ENCODE measurements around the gene SON. TPM values are rescaled to one million over a fixed set of nuclear protein-coding genes. Genes with fewer than 3 reads are reported as not detected.
"Not testable (repeated sequence)": the region's sequence is repeated elsewhere in the genome, so short reads cannot be mapped to it uniquely, and the experiment has no call there.

The SON gene
- total RNA-seq, 1 experiment from 2014 or later: 329 TPM

- H2AFZ ChIP-seq (ENCODE audit: low read length): no peak overlapping the region
- no peak overlapping the region for H3K4me2 ChIP-seq (ENCODE audit: insufficient read depth, insufficient read length, low read length)
- H3K23me2 ChIP-seq (ENCODE audit: insufficient read length, low read depth, low read length, poor library complexity, severe bottlenecking): no peaks in the 10 kb centered on the region
- H3K56ac ChIP-seq (ENCODE audit: insufficient read length, low read depth, low read length): no peak overlapping the region
- no peaks in the 10 kb centered on the region for H3K4me1 ChIP-seq (ENCODE audit: insufficient read depth, low read length)
- H3K9ac ChIP-seq (ENCODE audit: extremely low read depth, insufficient read length, low read length): no peak overlapping the region
- H3K36me3 Mint-ChIP-seq (ENCODE audit: insufficient read depth in 1 of 3, low read depth in 3 of 3): peaks cover 6 to 33% (median 25%) of the 10 kb centered on the region in 3 experiments; a peak in 6 of 7 replicates
- H3K4me3 Mint-ChIP-seq: no peak overlapping the region
- no peak for DNase-seq
- H4K91ac ChIP-seq (ENCODE audit: insufficient read length, low read depth, low read length): no peak overlapping the region
- H3K27ac Mint-ChIP-seq: no peak overlapping the region
- H3K4ac ChIP-seq (ENCODE audit: low read depth, low read length): no peak overlapping the region
- no peaks in the 10 kb centered on the region for H3K9me3 ChIP-seq (ENCODE audit: control insufficient read depth, low read depth, low read length)
- no peak overlapping the region for H3K18ac ChIP-seq (ENCODE audit: insufficient read length, low read depth, low read length)
- no peak overlapping the region for H3K23ac ChIP-seq (ENCODE audit: insufficient read length, low read depth, low read length)
- TF ChIP-seq CTCF (conservative IDR thresholded peaks at IDR 0.05): no peak
- H2BK20ac ChIP-seq (ENCODE audit: low read depth, low read length, poor library complexity, severe bottlenecking): no peak overlapping the region
- no peaks in the 10 kb centered on the region for H3K27me3 ChIP-seq (ENCODE audit: insufficient read depth, low read length)
- H3K4me1 Mint-ChIP-seq: peaks cover 17 to 18% of the 10 kb centered on the region in 2 experiments
- no peaks in the 10 kb centered on the region; the same call in 1 of the 2 replicates for H3K27me3 Mint-ChIP-seq (ENCODE audit: low read depth)
- H4K8ac ChIP-seq (replicated peaks; ENCODE audit: insufficient read length, low read depth, low read length): no peak overlapping the region
- no peak overlapping the region for H3T11ph ChIP-seq (ENCODE audit: low read length)
- H2BK15ac ChIP-seq (ENCODE audit: low read depth, low read length): no peak overlapping the region
- H2BK120ac ChIP-seq (ENCODE audit: low read depth, low read length, poor library complexity, severe bottlenecking): no peak overlapping the region
- peaks cover 0 to 2% of the 10 kb centered on the region in 2 experiments; a peak in 1 of 5 replicates for H3K9me3 Mint-ChIP-seq
- H3K14ac ChIP-seq (ENCODE audit: insufficient read depth, low read length): no peak overlapping the region
- H2BK12ac ChIP-seq (ENCODE audit: insufficient read length, low read depth, low read length): no peak overlapping the region
- no peaks in the 10 kb centered on the region for H3K79me1 ChIP-seq (ENCODE audit: insufficient read depth, low read depth, low read length, poor library complexity, severe bottlenecking)
- no peaks in the 10 kb centered on the region for H3K79me2 ChIP-seq (ENCODE audit: insufficient read depth, low read length)
- no peak overlapping the region for H2AK5ac ChIP-seq (ENCODE audit: insufficient read length, low read length)
- no peak overlapping the region for H2BK5ac ChIP-seq (ENCODE audit: insufficient read length, low read length)
- no peaks in the 10 kb centered on the region for H4K20me1 ChIP-seq (ENCODE audit: control insufficient read depth, insufficient read depth, insufficient read length)
- no peak overlapping the region for H4K5ac ChIP-seq (ENCODE audit: insufficient read length, low read depth, low read length)
- no peak overlapping the region for H3K27ac ChIP-seq (ENCODE audit: insufficient read length, low read depth, low read length)
These were observed 79.4 kb downstream of the SON start for GRCh38 chr21:33622253-33622652.

GRCh38 chr21:33626151-33626550 is 83.3 kb downstream of the SON start:
- H3K27me3 ChIP-seq (ENCODE audit: insufficient read depth, low read length); H3K27ac Mint-ChIP-seq; H2BK12ac ChIP-seq (ENCODE audit: insufficient read length, low read depth, low read length); H3K27ac ChIP-seq (ENCODE audit: insufficient read length, low read depth, low read length); H4K91ac ChIP-seq (ENCODE audit: insufficient read length, low read depth, low read length); H2AK5ac ChIP-seq (ENCODE audit: insufficient read length, low read length); H3K9me3 Mint-ChIP-seq; H3K79me2 ChIP-seq (ENCODE audit: insufficient read depth, low read length); H3K9me3 ChIP-seq (ENCODE audit: control insufficient read depth, low read depth, low read length); H3K4me3 Mint-ChIP-seq; H4K8ac ChIP-seq (replicated peaks; ENCODE audit: insufficient read length, low read depth, low read length); H4K20me1 ChIP-seq (ENCODE audit: control insufficient read depth, insufficient read depth, insufficient read length); H3K27me3 Mint-ChIP-seq (ENCODE audit: low read depth); H3K18ac ChIP-seq (ENCODE audit: insufficient read length, low read depth, low read length); H2BK20ac ChIP-seq (ENCODE audit: low read depth, low read length, poor library complexity, severe bottlenecking); H3K4me1 ChIP-seq (ENCODE audit: insufficient read depth, low read length); DNase-seq; H3K9ac ChIP-seq (ENCODE audit: extremely low read depth, insufficient read length, low read length); H3K56ac ChIP-seq (ENCODE audit: insufficient read length, low read depth, low read length); H2BK5ac ChIP-seq (ENCODE audit: insufficient read length, low read length); H3K4ac ChIP-seq (ENCODE audit: low read depth, low read length); H3K4me2 ChIP-seq (ENCODE audit: insufficient read depth, insufficient read length, low read length); H2BK15ac ChIP-seq (ENCODE audit: low read depth, low read length); H2AFZ ChIP-seq (ENCODE audit: low read length); H3K79me1 ChIP-seq (ENCODE audit: insufficient read depth, low read depth, low read length, poor library complexity, severe bottlenecking); H3K14ac ChIP-seq (ENCODE audit: insufficient read depth, low read length); H4K5ac ChIP-seq (ENCODE audit: insufficient read length, low read depth, low read length); H3K23ac ChIP-seq (ENCODE audit: insufficient read length, low read depth, low read length); H3K23me2 ChIP-seq (ENCODE audit: insufficient read length, low read depth, low read length, poor library complexity, severe bottlenecking); H2BK120ac ChIP-seq (ENCODE audit: low read depth, low read length, poor library complexity, severe bottlenecking); H3T11ph ChIP-seq (ENCODE audit: low read length): not testable (repeated sequence)
- WGBS (ENCODE audit: extremely low coverage, insufficient read length, low lambda C conversion rate): no CpG with 5 or more reads among the region's 7 CpGs
- peaks cover 16 to 34% (median 31%) of the 10 kb centered on the region in 3 experiments for H3K36me3 Mint-ChIP-seq (ENCODE audit: insufficient read depth in 1 of 3, low read depth in 3 of 3)
- peaks cover 15 to 16% of the 10 kb centered on the region in 2 experiments for H3K4me1 Mint-ChIP-seq
